ENCODE data around the gene SEC62. TPM values are rescaled to one million over a fixed set of nuclear protein-coding genes. Genes with fewer than 3 reads are reported as not detected.

SEC62 gene
- total RNA-seq, 4 donors from 2014 or later: 90.9 to 124 (median 104) TPM

GRCh38 chr3:169945313-169945712 is 21.3 kb upstream of the SEC62 start:
- TF ChIP-seq POLR2A (IDR thresholded peaks at IDR 0.05): no peak
- TF ChIP-seq CTCF (IDR thresholded peaks at IDR 0.05): no peak
- H3K9me3 ChIP-seq: no peaks in the 10 kb centered on the region
- WGBS, 2 donors: 10 to 20% methylated on average over 7 of the region's 7 CpGs
- DNase-seq: peak; percentile 81 to 83
- no peaks in the 10 kb centered on the region for H3K36me3 ChIP-seq
- no peaks in the 10 kb centered on the region for H3K27me3 ChIP-seq
- H3K27ac ChIP-seq: peak overlapping the region; percentile 74 to 80 (median 76)
- intact Hi-C loops (cut with DNase I): no loop called here
- H3K4me3 ChIP-seq (replicated peaks in 1 of 3): no peak overlapping the region
- H3K4me1 ChIP-seq: peaks cover 50 to 73% of the 10 kb centered on the region in 2 donors

DNA sequence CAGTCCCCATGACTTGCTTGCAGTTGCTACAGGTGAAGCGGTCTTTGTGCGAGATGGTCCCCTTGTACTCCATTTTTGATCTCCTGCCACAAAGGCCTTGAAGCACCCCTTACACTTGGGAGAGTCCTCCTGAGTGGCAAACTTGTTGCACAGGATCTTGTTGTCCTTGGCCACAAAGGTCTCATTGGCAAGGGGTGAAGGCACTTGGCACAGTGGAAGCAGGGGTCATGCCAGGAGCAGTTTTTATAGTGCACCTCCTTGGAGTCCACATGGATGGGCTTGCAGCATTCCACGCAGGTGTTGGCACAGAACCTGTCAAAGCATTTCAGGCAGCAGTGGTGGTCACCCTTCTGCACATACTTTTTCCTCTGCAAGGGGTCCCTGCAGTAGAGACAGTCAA is 20.3 kb upstream of the SEC62 start:
- Histone ChIP-seq H3K27ac (peak overlapping the region; percentile 74 to 80 (median 76)), H3K4me1 (peaks cover 43 to 64% of the 10 kb centered on the region in 2 donors), H3K36me3 (no peaks in the 10 kb centered on the region), H3K4me3 (replicated peaks in 1 of 3) (no peak overlapping the region), H3K27me3 (no peaks in the 10 kb centered on the region), H3K9me3 (no peaks in the 10 kb centered on the region)
- peak; percentile 94 to 95 for DNase-seq
- TF ChIP-seq POLR2A (IDR thresholded peaks at IDR 0.05) (no peak), CTCF (IDR thresholded peaks at IDR 0.05) (no peak)
- WGBS, 2 donors: 21 to 40% methylated on average over 2 to 3 of the region's 3 CpGs
- intact Hi-C loops (cut with DNase I): no loop called here

DNA sequence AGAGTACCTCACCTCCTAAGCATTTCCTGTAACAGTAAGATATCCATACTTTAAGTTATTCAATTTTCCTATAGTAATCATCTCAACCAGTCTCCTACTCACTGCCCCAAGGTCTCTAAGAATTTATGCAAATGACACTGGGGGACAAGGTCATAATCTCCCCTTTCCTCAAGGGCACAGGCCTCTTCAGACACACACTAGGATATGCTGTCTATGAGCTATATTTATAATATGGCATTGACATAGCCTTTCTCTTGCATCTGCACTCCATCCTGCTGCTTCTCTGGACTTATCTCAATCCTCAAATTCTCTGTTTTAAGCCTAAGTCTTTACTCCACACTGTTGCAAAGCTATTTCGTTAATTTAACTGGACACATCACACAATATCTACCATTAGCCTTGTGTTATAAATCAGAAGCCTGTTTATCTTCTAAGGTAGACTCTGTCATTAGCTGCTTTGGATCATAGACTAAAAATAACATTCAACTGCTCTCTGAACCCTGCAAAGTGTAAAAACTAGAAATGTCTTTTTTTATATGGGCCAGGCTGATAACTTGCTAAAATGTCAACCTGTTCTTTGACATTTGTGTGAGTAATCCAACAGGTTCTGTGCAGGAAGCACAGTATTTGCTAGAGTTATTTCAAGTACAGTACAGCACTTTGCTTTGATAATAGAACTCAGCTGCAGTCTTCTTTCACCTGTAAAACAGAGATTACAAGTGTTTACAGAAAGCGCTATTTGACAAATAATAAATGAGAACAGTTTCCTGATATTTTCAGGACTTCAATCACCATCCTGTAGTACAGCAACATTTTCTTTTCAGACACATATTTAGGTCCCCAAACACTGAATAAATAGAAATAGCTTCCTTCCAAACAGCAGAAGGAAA is 17.8 kb upstream of the SEC62 start:
- DNase-seq: no peak
- peaks cover 43 to 72% of the 10 kb centered on the region in 2 donors for H3K4me1 ChIP-seq
- intact Hi-C loops (cut with DNase I): no loop called here
- TF ChIP-seq POLR2A (IDR thresholded peaks at IDR 0.05) (no peak), CTCF (IDR thresholded peaks at IDR 0.05) (no peak)
- no peaks in the 10 kb centered on the region for H3K27me3 ChIP-seq
- H3K36me3 ChIP-seq: no peaks in the 10 kb centered on the region
- whole genome bisulfite sequencing, 2 donors: 46 to 50% methylated on average over 2 of the region's 2 CpGs
- H3K9me3 ChIP-seq: no peaks in the 10 kb centered on the region
- peak overlapping the region; percentile 62 to 74 (median 73) for H3K27ac ChIP-seq
- no peak overlapping the region for H3K4me3 ChIP-seq (replicated peaks in 1 of 3)

GRCh38 chr3:169952045-169952444 is 14.6 kb upstream of the SEC62 start:
- intact Hi-C loops (cut with DNase I): no loop called here
- TF ChIP-seq CTCF (IDR thresholded peaks at IDR 0.05) (no peak), POLR2A (IDR thresholded peaks at IDR 0.05) (no peak)
- no peaks in the 10 kb centered on the region for H3K27me3 ChIP-seq
- WGBS, 2 donors: 70 to 80% methylated on average over 1 of the region's 1 CpG
- H3K4me3 ChIP-seq (replicated peaks in 1 of 3): no peak overlapping the region
- peak in 1 of 2 donors; percentile 17 for DNase-seq
- no peak overlapping the region for H3K27ac ChIP-seq
- peaks cover 25 to 43% of the 10 kb centered on the region in 2 donors for H3K4me1 ChIP-seq
- H3K9me3 ChIP-seq: no peaks in the 10 kb centered on the region
- no peaks in the 10 kb centered on the region for H3K36me3 ChIP-seq

GRCh38 chr3:169953462-169954141 is 13.0 kb upstream of the SEC62 start:
- peak overlapping the region; percentile 64 to 78 (median 69) for H3K27ac ChIP-seq
- peak; percentile 33 to 48 for DNase-seq
- intact Hi-C loops (cut with DNase I): no loop called here

More at GRCh38 chr3:169953462-169954141, 13.0 kb upstream of the SEC62 start:
- Histone ChIP-seq H3K9me3 (no peaks in the 10 kb centered on the region), H3K4me3 (replicated peaks in 1 of 3) (no peak overlapping the region), H3K36me3 (no peaks in the 10 kb centered on the region), H3K27me3 (no peaks in the 10 kb centered on the region), H3K4me1 (peaks cover 15 to 27% of the 10 kb centered on the region in 2 donors)
- 85 to 87% methylated on average over 3 of the region's 3 CpGs for WGBS, 2 donors
- TF ChIP-seq POLR2A (IDR thresholded peaks at IDR 0.05) (no peak), CTCF (IDR thresholded peaks at IDR 0.05) (no peak)
